HepG2 (cell line): ENCODE measurements around the gene TDRD9.

Experiments
- ELF4 ChIP-seq: sonication (generic); formaldehyde crosslinking; IDR thresholded peaks from 2 replicates; pipeline ENCODE4 v1.5.0; 2020; ENCODE audit warnings: missing genetic modification reagents, mild to moderate bottlenecking, moderate library complexity, borderline replicate concordance
- ETV6 ChIP-seq: sonication (generic); formaldehyde crosslinking; conservative IDR thresholded peaks from 2 replicates; pipeline ENCODE4 v1.4.0; 2020; ENCODE audit warnings: missing genetic modification reagents
- KLF16 ChIP-seq, 2 experiments: sonication (generic) in 1 of 2; formaldehyde crosslinking in 1 of 2; IDR thresholded peaks; 2 replicates each; pipeline versions ENCODE4 v1.6.1 to v1.8.0; 2016 to 2023; ENCODE audit warnings: missing genetic modification reagents in 2 of 2, missing compliant biosample characterization in 1 of 2
- NR3C1 ChIP-seq: sonication (generic); formaldehyde crosslinking; IDR thresholded peaks from 2 replicates; pipeline ENCODE4 v1.4.0; 2020; ENCODE audit warnings: missing genetic modification reagents
- SP4 ChIP-seq: sonication (generic); formaldehyde crosslinking; IDR thresholded peaks from 2 replicates; pipeline ENCODE4 v1.8.1; 2023; ENCODE audit warnings: mild to moderate bottlenecking, missing genetic modification reagents
- ZNF274 ChIP-seq: sonication (generic); formaldehyde crosslinking; IDR thresholded peaks from 2 replicates; pipeline ENCODE4 v1.5.1; 2020; ENCODE audit warnings: mild to moderate bottlenecking, missing genetic modification reagents
- ZNF747 ChIP-seq: sonication (generic); formaldehyde crosslinking; IDR thresholded peaks from 2 replicates; pipeline ENCODE4 v1.8.1; 2023; ENCODE audit warnings: missing genetic modification reagents, mild to moderate bottlenecking, borderline replicate concordance
- TF ChIP-seq, protein P1 (sequence below): sonication (generic); formaldehyde crosslinking; IDR thresholded peaks from 2 replicates; pipeline ENCODE4 v1.5.0; 2020; ENCODE audit warnings: mild to moderate bottlenecking, missing genetic modification reagents, moderate library complexity

DNA sequence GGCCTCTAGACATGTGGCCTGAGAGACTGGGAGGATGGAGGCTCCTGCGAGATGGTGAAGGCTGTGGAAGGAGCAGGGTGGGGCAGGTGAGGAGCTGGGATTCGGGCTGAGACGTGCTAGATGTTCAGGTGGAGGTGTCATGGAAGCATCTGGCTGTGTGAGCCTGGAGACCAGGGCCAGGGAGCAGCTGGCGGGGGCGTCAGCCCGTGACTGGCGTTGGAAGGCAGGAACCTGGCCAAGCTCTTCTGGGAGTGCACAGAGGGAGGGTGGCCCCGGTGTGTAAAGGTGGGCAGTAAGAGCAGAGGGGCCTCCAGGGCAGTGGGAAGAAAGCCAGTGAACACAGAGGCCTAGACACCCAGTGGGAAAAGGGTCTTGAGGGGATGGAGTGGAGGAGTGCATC lies 69.1 kb downstream of the TDRD9 start:
- TF ChIP-seq, protein P1, sequence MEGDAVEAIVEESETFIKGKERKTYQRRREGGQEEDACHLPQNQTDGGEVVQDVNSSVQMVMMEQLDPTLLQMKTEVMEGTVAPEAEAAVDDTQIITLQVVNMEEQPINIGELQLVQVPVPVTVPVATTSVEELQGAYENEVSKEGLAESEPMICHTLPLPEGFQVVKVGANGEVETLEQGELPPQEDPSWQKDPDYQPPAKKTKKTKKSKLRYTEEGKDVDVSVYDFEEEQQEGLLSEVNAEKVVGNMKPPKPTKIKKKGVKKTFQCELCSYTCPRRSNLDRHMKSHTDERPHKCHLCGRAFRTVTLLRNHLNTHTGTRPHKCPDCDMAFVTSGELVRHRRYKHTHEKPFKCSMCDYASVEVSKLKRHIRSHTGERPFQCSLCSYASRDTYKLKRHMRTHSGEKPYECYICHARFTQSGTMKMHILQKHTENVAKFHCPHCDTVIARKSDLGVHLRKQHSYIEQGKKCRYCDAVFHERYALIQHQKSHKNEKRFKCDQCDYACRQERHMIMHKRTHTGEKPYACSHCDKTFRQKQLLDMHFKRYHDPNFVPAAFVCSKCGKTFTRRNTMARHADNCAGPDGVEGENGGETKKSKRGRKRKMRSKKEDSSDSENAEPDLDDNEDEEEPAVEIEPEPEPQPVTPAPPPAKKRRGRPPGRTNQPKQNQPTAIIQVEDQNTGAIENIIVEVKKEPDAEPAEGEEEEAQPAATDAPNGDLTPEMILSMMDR (CRISPR knock-in tag), result no peak
- TF ChIP-seq KLF16 (CRISPR knock-in tag; IDR thresholded peaks at IDR 0.05), result no peak
- TF ChIP-seq ZNF274 (CRISPR knock-in tag), result no peak
- TF ChIP-seq ELF4, result no peak
- TF ChIP-seq ETV6 (CRISPR knock-in tag), result no peak
- TF ChIP-seq ZNF747 (CRISPR knock-in tag), result no peak
- TF ChIP-seq SP4 (CRISPR knock-in tag), result no peak
- TF ChIP-seq NR3C1, result no peak
